Cardiac fibroblast (primary cell): Measurements from ENCODE around the gene BSPH1.

Experiments used
- DNase-seq, 2 donors: peaks; one replicate each; pipeline versions ENCODE4 v3.0.0 to v3.0.0-alpha.2; 2010; ENCODE audit warnings: low read depth in 2 of 2
- H3K4me3 ChIP-seq, 2 donors: replicated peaks in 1 of 2; 1 replicate in 1 of 2; 2 replicates in 1 of 2; pipeline ENCODE4 v1.5.1; 2011; ENCODE audit warnings: low read depth in 2 of 2, low read length in 2 of 2, mild to moderate bottlenecking in 2 of 2, moderate library complexity in 1 of 2
- CTCF ChIP-seq: IDR thresholded peaks from one replicate; pipeline ENCODE4 v1.5.1; 2011; ENCODE audit warnings: low read depth, mild to moderate bottlenecking, low read length, inconsistent platforms

Gene BSPH1

GRCh38 chr19:48023011-48023410 lies 31.0 kb upstream of the BSPH1 start:
- no peak for TF ChIP-seq CTCF
- no peak overlapping the region for H3K4me3 ChIP-seq
- DNase-seq, result no peak

- no peak for TF ChIP-seq CTCF
- DNase-seq, result no peak
- no peak overlapping the region for H3K4me3 ChIP-seq
These were observed 28.7 kb upstream of the BSPH1 start for GRCh38 chr19:48020686-48021085.

GRCh38 chr19:48010932-48011758 lies 19.2 kb upstream of the BSPH1 start:
- no peak overlapping the region for H3K4me3 ChIP-seq
- DNase-seq, result no peak
- TF ChIP-seq CTCF, result no peak

GRCh38 chr19:48006762-48007161 lies 14.8 kb upstream of the BSPH1 start:
- no peak overlapping the region for H3K4me3 ChIP-seq
- DNase-seq, result peak in 1 of 2 donors; percentile 6
- peak; percentile 8 for TF ChIP-seq CTCF

- TF ChIP-seq CTCF, result no peak
- no peak for DNase-seq
- no peak overlapping the region for H3K4me3 ChIP-seq
These were observed 12.3 kb upstream of the BSPH1 start for GRCh38 chr19:48004236-48004635.

GRCh38 chr19:48000846-48001245 lies 8.9 kb upstream of the BSPH1 start:
- H3K4me3 ChIP-seq, result no peak overlapping the region
- TF ChIP-seq CTCF, result no peak
- no peak for DNase-seq

- no peak for TF ChIP-seq CTCF
- no peak for DNase-seq
- H3K4me3 ChIP-seq, result no peak overlapping the region
These were observed 6.8 kb upstream of the BSPH1 start for GRCh38 chr19:47998800-47999199.
